8988T (cell line): Measurements from ENCODE around the gene BIVM.
A peak's percentile ranks its signal among the peaks of the same experiment; 100 is the strongest.

ENCODE experiments used
- DNase-seq: peaks from one replicate; pipeline ENCODE4 v3.0.0; 2011

The BIVM gene

GRCh38 chr13:102845630-102846260 lies 46.8 kb downstream of the BIVM start, which contains the start of gene ERCC5:
Gene ERCC5, plus strand, starts transcription at chr13:102846032. Its CDS starts 235 bp downstream, at chr13:102846267.
- DNase-seq = no peak

- no peak for DNase-seq
These were observed 47.5 kb downstream of the BIVM start for GRCh38 chr13:102846261-102847015.

- DNase-seq = no peak
These were observed 48.6 kb downstream of the BIVM start for GRCh38 chr13:102847272-102848234.

DNA sequence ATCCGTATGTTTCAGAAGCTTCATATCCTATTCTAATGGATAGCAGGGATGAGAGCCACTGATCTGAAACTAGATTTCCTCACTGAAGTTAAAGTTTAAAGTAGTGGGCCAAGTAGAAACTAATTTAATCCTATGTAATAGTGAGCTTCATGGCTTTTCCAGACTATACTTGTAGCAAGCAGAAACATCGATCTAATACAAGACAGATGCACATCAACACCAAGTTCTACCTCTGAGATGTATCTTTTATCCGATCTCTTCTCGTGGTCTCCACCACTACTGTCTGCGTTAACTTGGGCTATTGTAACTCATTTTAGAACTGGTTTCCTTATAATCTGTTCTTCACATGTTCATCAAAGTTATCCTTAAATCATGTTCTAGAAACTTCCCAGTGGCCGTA lies 50.0 kb downstream of the BIVM start:
- no peak for DNase-seq

- no peak for DNase-seq
These were observed 53.6 kb downstream of the BIVM start for GRCh38 chr13:102852556-102852955.

- no peak for DNase-seq
These were observed 55.8 kb downstream of the BIVM start for GRCh38 chr13:102854675-102855074.

- DNase-seq = no peak
These were observed 57.6 kb downstream of the BIVM start for GRCh38 chr13:102856557-102856956.

- no peak for DNase-seq
These were observed 63.8 kb downstream of the BIVM start for GRCh38 chr13:102862624-102863210.

GRCh38 chr13:102863590-102863989 lies 64.7 kb downstream of the BIVM start:
- DNase-seq = no peak

DNA sequence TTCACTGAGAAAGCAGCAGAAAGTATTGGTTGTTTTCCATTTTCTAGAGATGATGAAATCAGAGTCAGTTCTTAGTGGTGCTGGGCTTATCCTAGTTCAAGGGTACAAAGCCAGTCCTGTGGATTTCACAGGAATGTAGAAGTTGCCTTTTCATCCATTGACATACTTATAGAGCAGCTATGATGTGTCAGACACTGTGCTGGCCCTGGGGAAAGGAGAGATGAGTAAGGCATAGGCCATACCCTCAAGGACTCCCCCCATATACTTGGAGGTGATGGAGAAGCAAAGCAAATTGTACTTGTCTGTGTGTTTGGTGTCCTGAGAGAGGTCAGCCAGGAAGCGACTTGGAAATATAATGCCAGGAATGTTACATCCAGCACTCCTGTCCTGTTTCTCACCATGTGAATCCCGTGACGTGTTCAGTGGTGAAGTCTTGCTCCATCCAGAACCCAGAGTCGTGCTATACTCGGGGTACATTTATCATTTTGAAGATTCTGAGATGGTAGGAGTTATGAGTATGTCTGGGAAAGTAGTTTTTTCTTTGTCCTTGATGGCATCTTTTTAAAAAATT lies 69.5 kb downstream of the BIVM start:
- no peak for DNase-seq

- no peak for DNase-seq
These were observed 71.2 kb downstream of the BIVM start for GRCh38 chr13:102869948-102870676.

DNA sequence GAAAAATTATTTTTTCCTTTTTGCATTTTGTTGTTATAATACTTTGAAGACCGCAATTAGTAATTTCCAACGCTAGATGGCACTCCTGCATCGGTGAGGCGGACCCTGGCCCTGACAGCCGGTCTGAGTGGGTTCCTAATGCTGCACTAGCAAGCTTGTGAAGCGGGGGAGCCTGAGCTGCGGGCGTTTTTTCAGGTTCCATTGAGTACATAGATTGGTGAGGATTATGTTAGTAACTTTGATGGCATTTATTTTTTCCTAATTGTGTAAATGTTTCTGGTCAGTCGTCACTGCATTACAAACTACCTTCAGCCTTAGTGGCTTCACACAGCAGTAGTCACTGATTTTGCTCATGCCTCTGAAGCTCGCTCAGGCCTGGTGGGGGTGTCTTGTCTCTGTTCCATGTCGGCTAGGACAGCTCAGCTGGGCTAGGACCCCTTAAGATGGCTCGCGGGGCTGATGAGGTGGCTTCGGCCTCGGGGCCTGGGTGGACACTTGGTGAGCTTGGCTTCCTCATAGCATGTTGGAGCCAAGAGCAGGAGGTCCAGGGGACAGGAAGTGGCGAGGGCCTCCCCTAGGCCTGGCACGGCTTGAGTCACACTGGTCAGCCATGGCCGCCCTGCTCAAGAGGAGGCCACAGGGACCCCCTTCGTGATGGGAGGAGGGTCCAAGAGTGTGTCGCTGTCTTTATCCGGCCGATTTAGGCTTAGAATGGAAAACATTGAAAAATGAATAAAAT lies 71.9 kb downstream of the BIVM start:
- peak; percentile 37 for DNase-seq

GRCh38 chr13:102872131-102872530 lies 73.2 kb downstream of the BIVM start:
- no peak for DNase-seq

GRCh38 chr13:102872531-102872930 lies 73.6 kb downstream of the BIVM start:
- no peak for DNase-seq

- no peak for DNase-seq
These were observed 74.7 kb downstream of the BIVM start for GRCh38 chr13:102873653-102874052.

- DNase-seq = no peak
These were observed 76.3 kb downstream of the BIVM start for GRCh38 chr13:102875256-102875655.

GRCh38 chr13:102877303-102877702 lies 78.4 kb downstream of the BIVM start:
- no peak for DNase-seq

DNA sequence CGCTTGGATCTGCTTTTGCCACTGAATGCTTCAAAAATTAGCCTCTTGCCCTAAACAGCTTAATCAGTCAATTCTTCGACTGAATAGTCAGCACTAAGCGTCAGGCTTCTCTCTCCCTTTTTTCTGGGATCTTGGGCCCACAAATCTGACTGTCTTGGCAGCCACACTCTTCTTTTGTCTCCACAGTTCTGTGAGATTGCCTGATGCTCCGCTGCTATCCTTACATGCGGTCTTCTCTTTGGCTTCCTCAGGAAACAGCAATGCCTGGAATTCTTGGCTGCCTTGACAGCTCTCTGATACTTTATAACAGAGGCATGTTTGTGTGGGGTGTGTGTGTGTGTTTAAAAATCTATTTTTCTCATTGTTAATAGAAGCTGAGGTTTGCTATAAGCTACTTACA lies 79.6 kb downstream of the BIVM start:
- no peak for DNase-seq

DNA sequence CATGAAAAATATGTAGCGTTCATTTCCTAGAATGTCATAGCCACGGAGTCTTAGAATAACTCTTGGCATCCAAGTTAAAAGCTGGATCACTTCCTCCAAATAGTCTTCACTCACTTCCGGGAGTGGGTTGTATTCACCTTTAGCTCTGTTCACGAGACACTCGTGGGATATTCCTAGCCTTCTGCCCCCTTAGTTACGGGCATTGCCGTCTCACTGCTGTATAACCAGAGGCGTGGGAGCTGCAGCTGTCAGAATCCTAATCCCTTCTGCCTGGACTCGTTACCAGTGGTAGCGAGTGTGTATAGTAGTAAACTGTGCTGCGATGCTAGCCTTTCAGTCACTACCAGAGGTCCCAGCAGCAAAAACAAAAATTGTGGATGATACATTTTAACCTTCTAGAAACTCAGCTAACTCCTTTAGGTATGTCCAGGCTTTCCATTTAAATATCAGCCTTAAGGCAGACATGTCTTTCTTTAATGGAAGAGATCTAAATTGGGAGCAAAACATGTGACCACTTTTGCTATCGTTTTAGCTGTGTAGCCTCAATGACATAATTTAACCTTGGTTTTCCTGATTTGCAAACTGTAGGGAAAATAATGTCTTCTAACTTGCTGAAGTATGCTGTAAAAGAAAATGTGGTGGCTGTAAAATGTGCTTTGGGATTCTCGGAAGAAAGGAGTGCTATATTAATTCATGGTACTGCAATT lies 81.0 kb downstream of the BIVM start:
- DNase-seq = no peak
